HL-60/S4 treated with phorbol 12-myristate 13-acetate at 8.2 ng/mL for 4 days and 3 days (cell line): ENCODE measurements around the gene SDF4.

ENCODE experiments used
- in situ Hi-C: fragments of 300-500 bp; cut with MboI; formaldehyde crosslinking; loops from 2 replicates; pipeline ENCODE4 v1.15.0; 2022; ENCODE audit warnings: low sequenced_read_pairs

The SDF4 gene

GRCh38 chr1:1231400-1232207, at the start of gene SDF4:
Gene SDF4, minus strand, starts transcription at chr1:1232001. Its CDS starts 3,229 bp downstream, at chr1:1228772.
- in situ Hi-C loops, result no loop called here

GRCh38 chr1:1280782-1281481, 49.1 kb upstream of the SDF4 start:
- in situ Hi-C loops, result no loop called here

GRCh38 chr1:1279028-1279427, 47.2 kb upstream of the SDF4 start:
- in situ Hi-C loops, result no loop called here

- in situ Hi-C loops, result no loop called here
Measured at GRCh38 chr1:1278620-1279019, 46.8 kb upstream of the SDF4 start.

- in situ Hi-C loops, result no loop called here
Measured at GRCh38 chr1:1275836-1276235, 44.0 kb upstream of the SDF4 start.

GRCh38 chr1:1274931-1275431, 43.2 kb upstream of the SDF4 start:
- in situ Hi-C loops, result no loop called here

GRCh38 chr1:1274299-1274930, 42.6 kb upstream of the SDF4 start:
- in situ Hi-C loops, result no loop called here

- in situ Hi-C loops, result no loop called here
Measured at GRCh38 chr1:1273512-1274298, 41.9 kb upstream of the SDF4 start, which contains the start of gene UBE2J2. Gene UBE2J2, minus strand, starts transcription at chr1:1273854. Its CDS starts 5,862 bp downstream, at chr1:1267992.

GRCh38 chr1:1273209-1273511, 41.4 kb upstream of the SDF4 start:
- in situ Hi-C loops, result no loop called here

- in situ Hi-C loops, result no loop called here
Measured at GRCh38 chr1:1272341-1273208, 40.8 kb upstream of the SDF4 start.

- in situ Hi-C loops, result no loop called here
Measured at GRCh38 chr1:1270813-1271212, 39.0 kb upstream of the SDF4 start.

GRCh38 chr1:1268284-1268682, 36.5 kb upstream of the SDF4 start:
- in situ Hi-C loops, result no loop called here

- in situ Hi-C loops, result no loop called here
Measured at GRCh38 chr1:1267488-1268283, 35.9 kb upstream of the SDF4 start.

GRCh38 chr1:1264868-1265272, 33.1 kb upstream of the SDF4 start:
- in situ Hi-C loops, result no loop called here

GRCh38 chr1:1264026-1264425, 32.2 kb upstream of the SDF4 start:
- in situ Hi-C loops, result no loop called here

- in situ Hi-C loops, result no loop called here
Measured at GRCh38 chr1:1262758-1263157, 31.0 kb upstream of the SDF4 start.

GRCh38 chr1:1262071-1262470, 30.3 kb upstream of the SDF4 start:
- in situ Hi-C loops, result no loop called here

- in situ Hi-C loops, result no loop called here
Measured at GRCh38 chr1:1260843-1261560, 29.2 kb upstream of the SDF4 start.
